ENCODE results near the gene FAM13B. TPM values are rescaled to one million over a fixed set of nuclear protein-coding genes. Genes with fewer than 3 reads are reported as not detected.

The FAM13B gene
- polyA plus RNA-seq, 2 of the 4 experiments (the other 2 are of a cell fraction), result 14.9 to 15.1 TPM

- FAIRE-seq, result no peak
- no peak for ATAC-seq
- no peak for DNase-seq (ENCODE audit: low read depth in 1 of 2, low spot score in 1 of 2)
- TF ChIP-seq HMGXB4 (CRISPR knock-in tag; IDR thresholded peaks at IDR 0.05; ENCODE audit: borderline replicate concordance) (no peak), HOXB5 (CRISPR knock-in tag; IDR thresholded peaks at IDR 0.05) (no peak), ESRRA (IDR thresholded peaks at IDR 0.05; ENCODE audit: borderline replicate concordance, low read length) (no peak), EHF (CRISPR knock-in tag; IDR thresholded peaks at IDR 0.05) (no peak), HDAC2 (IDR thresholded peaks at IDR 0.05) (no peak)
- Histone ChIP-seq H3K4me3 (no peak overlapping the region), H3K4me1 (no peaks in the 10 kb centered on the region), H3K9me3 (no peaks in the 10 kb centered on the region), H3K4me2 (no peak overlapping the region), H3K27ac (no peak overlapping the region)
- POLR2A ChIA-PET, result no interaction called here
- CTCF ChIA-PET, result interaction anchor here (0.6 to 0.9 kb wide), 5 partner anchors 55 to 920 kb away, joined by 3 to 4 read pairs (median 3); no protein-coding TSS in a partner anchor
- 82% methylated on average over 5 of the region's 5 CpGs for WGBS (ENCODE audit: missing lambda C conversion rate)
These were observed 131.7 kb downstream of the FAM13B start for GRCh38 chr5:137901011-137901817.

- WGBS (ENCODE audit: missing lambda C conversion rate), result 66% methylated on average over 3 of the region's 3 CpGs
- TF ChIP-seq PHF8 (IDR thresholded peaks at IDR 0.05; ENCODE audit: borderline replicate concordance, low read depth), result no peak
- no peak for TF ChIP-seq NPAS2 (CRISPR knock-in tag; IDR thresholded peaks at IDR 0.05; ENCODE audit: borderline replicate concordance)
- TF ChIP-seq MAFK (IDR thresholded peaks at IDR 0.05; ENCODE audit: partially characterized antibody), result no peak
- no peak for TF ChIP-seq E2F6 (IDR thresholded peaks at IDR 0.05; ENCODE audit: borderline replicate concordance, low read depth)
- TF ChIP-seq HOXA7 (CRISPR knock-in tag; IDR thresholded peaks at IDR 0.05), result no peak
- TF ChIP-seq ZFP36 (IDR thresholded peaks at IDR 0.05; ENCODE audit: borderline replicate concordance, partially characterized antibody), result no peak
- TF ChIP-seq TFCP2L1 (CRISPR knock-in tag; IDR thresholded peaks at IDR 0.05), result no peak
- TF ChIP-seq TP53 (CRISPR knock-in tag; IDR thresholded peaks at IDR 0.05), result no peak
- no peak for TF ChIP-seq PBX3 (IDR thresholded peaks at IDR 0.05)
- TF ChIP-seq CBX8 (IDR thresholded peaks at IDR 0.05), result no peak
- no peak for TF ChIP-seq RFX5 (IDR thresholded peaks at IDR 0.05)
- no peak for TF ChIP-seq JUNB (IDR thresholded peaks at IDR 0.05)
- TF ChIP-seq EHF (CRISPR knock-in tag; IDR thresholded peaks at IDR 0.05), result no peak
- TF ChIP-seq POLR2A (IDR thresholded peaks at IDR 0.05; ENCODE audit: low read length), result no peak
- TF ChIP-seq NR3C1 (IDR thresholded peaks at IDR 0.05), result no peak
- no peak for TF ChIP-seq RAD21 (conservative IDR thresholded peaks at IDR 0.05 in 1 of 2, IDR thresholded peaks at IDR 0.05 in 1 of 2)
- no peak for TF ChIP-seq KDM1A (IDR thresholded peaks at IDR 0.05; ENCODE audit: low read depth)
- TF ChIP-seq RNF2 (IDR thresholded peaks at IDR 0.05; ENCODE audit: borderline replicate concordance, low read depth), result no peak
- TF ChIP-seq FOXS1 (CRISPR knock-in tag; IDR thresholded peaks at IDR 0.05), result no peak
- TF ChIP-seq SREBF2 (IDR thresholded peaks at IDR 0.05), result no peak
- ATAC-seq (no peak), FAIRE-seq (no peak), DNase-seq (ENCODE audit: low read depth in 1 of 2, low spot score in 1 of 2) (no peak)
- H3K4me2 ChIP-seq, result no peak overlapping the region
- H3K4me1 ChIP-seq, result 0 out of 3 replicates have a peak, but pooled peaks cover 6% of the 10 kb centered on the region
- H3K27ac ChIP-seq, result no peak overlapping the region
- H3K4me3 ChIP-seq, result no peak overlapping the region
- ChIA-PET CTCF (no interaction called here), POLR2A (no interaction called here)
- H3K9me3 ChIP-seq, result no peaks in the 10 kb centered on the region
These were observed 133.4 kb downstream of the FAM13B start for GRCh38 chr5:137899493-137899892.

Data from A549 (cell line).